H1 (cell line): ENCODE measurements around the gene U2AF1L4. TPM values are rescaled to one million over a fixed set of nuclear protein-coding genes. Genes with fewer than 3 reads are reported as not detected.

Experiments
- CTCF ChIA-PET: fragments of 300-600 bp; sonication (Branson Sonifier 250); formaldehyde crosslinking; loops from one replicate; lab custom pipeline; 2021; ENCODE audit not compliant: partially characterized antibody; lab: Charles Lee
- POLR2A ChIA-PET: fragments of 300-600 bp; sonication (Branson Sonifier 250); formaldehyde crosslinking; loops from one replicate; lab custom pipeline; 2021; ENCODE audit warnings: inconsistent platforms; ENCODE audit not compliant: partially characterized antibody; lab: Charles Lee
- DNase-seq, 2 experiments: peaks; one replicate each; pipeline versions ENCODE4 v3.0.0 to v3.0.0-alpha.2; 2010 to 2022; ENCODE audit warnings: low spot score in 2 of 2, low read depth in 1 of 2, mixed read lengths in 1 of 2
- FAIRE-seq: peaks from 2 replicates; lab custom pipeline; 2011; peaks lifted over from hg19 to GRCh38; lab: Jason Lieb, UNC
- H2AFZ ChIP-seq: 2 replicates; pipeline ENCODE4 v1.8.1; 2012; ENCODE audit warnings: low read length, inconsistent platforms
- H2AK5ac ChIP-seq: 2 replicates; pipeline ENCODE4 v1.6.1; 2013; ENCODE audit warnings: low read depth, low read length
- H2BK120ac ChIP-seq: replicated peaks from 2 replicates; pipeline ENCODE3; 2013; ENCODE audit warnings: low read depth, low read length, inconsistent platforms
- H2BK12ac ChIP-seq: 2 replicates; pipeline ENCODE4 v1.6.1; 2013; ENCODE audit warnings: low read depth, low read length
- H2BK15ac ChIP-seq: 2 replicates; pipeline ENCODE4 v1.6.1; 2013; ENCODE audit warnings: low read length
- H2BK20ac ChIP-seq: 2 replicates; pipeline ENCODE4 v1.6.1; 2013; ENCODE audit warnings: low read length
- H2BK5ac ChIP-seq: 2 replicates; pipeline ENCODE4 v1.6.1; 2013; ENCODE audit warnings: low read depth, low read length
- H3K14ac ChIP-seq: 2 replicates; pipeline ENCODE4 v1.6.1; 2013; ENCODE audit warnings: inconsistent platforms; ENCODE audit not compliant: insufficient read length
- H3K18ac ChIP-seq: 2 replicates; pipeline ENCODE4 v1.6.1; 2013; ENCODE audit warnings: low read length; ENCODE audit errors: extremely low read depth
- H3K23ac ChIP-seq: 2 replicates; pipeline ENCODE4 v1.6.1; 2013; ENCODE audit warnings: inconsistent platforms; ENCODE audit not compliant: insufficient read length
- H3K23me2 ChIP-seq: 2 replicates; pipeline ENCODE4 v1.6.1; 2013; ENCODE audit warnings: low read depth, low read length
- H3K27ac ChIP-seq: 2 replicates; pipeline ENCODE4 v1.6.1; 2011; ENCODE audit warnings: low read depth, low read length, inconsistent platforms
- H3K27me3 ChIP-seq, 4 experiments: replicated peaks in 1 of 4; 1 replicate in 1 of 4; 2 replicates in 3 of 4; pipeline versions ENCODE4 v1.6.1 to v1.8.1; 2011 to 2013; ENCODE audit warnings: low read length in 3 of 4, mild to moderate bottlenecking in 3 of 4, inconsistent platforms in 2 of 4, mixed read lengths in 2 of 4, moderate library complexity in 1 of 4; ENCODE audit not compliant: control insufficient read depth in 3 of 4, insufficient read depth in 3 of 4; ENCODE audit errors: extremely low read depth in 1 of 4
- H3K36me3 ChIP-seq, 4 experiments: 2 replicates each; pipeline versions ENCODE4 v1.6.1 to v1.8.1; 2011 to 2013; ENCODE audit warnings: mild to moderate bottlenecking in 4 of 4, low read length in 3 of 4, moderate library complexity in 2 of 4, control low read depth in 1 of 4, inconsistent platforms in 1 of 4; ENCODE audit not compliant: insufficient read depth in 4 of 4, control insufficient read depth in 2 of 4
- H3K4ac ChIP-seq: replicated peaks from 2 replicates; pipeline ENCODE3; 2013; ENCODE audit warnings: low read length, low read depth, mixed read lengths, inconsistent platforms; ENCODE audit not compliant: insufficient read length
- H3K4me1 ChIP-seq, 4 experiments: replicated peaks in 1 of 4; 1 replicate in 1 of 4; 2 replicates in 3 of 4; pipeline versions ENCODE4 v1.6.1 to v1.8.1; 2011 to 2013; ENCODE audit warnings: low read length in 3 of 4, inconsistent platforms in 2 of 4, mixed read lengths in 1 of 4; ENCODE audit not compliant: insufficient read depth in 4 of 4, control insufficient read depth in 3 of 4
- H3K4me2 ChIP-seq, 2 experiments: 2 replicates each; pipeline versions ENCODE4 v1.6.1 to v1.8.1; 2011 to 2013; ENCODE audit warnings: low read depth in 2 of 2, low read length in 2 of 2, control low read depth in 1 of 2, inconsistent platforms in 1 of 2, mild to moderate bottlenecking in 1 of 2; ENCODE audit not compliant: insufficient read depth in 1 of 2
- H3K4me3 ChIP-seq, 4 experiments: fragments of 200-600, 300-600 bp in 1 of 4; sonication (generic), shearing (Covaris generic), sonication (Bioruptor Twin) in 1 of 4; 2 replicates each; pipeline versions ENCODE4 v1.5.1 to v1.8.1; 2011 to 2016; ENCODE audit warnings: low read length in 4 of 4, low read depth in 3 of 4, control low read depth in 2 of 4, inconsistent platforms in 2 of 4, mild to moderate bottlenecking in 2 of 4, mixed read lengths in 1 of 4, moderate library complexity in 1 of 4; ENCODE audit not compliant: insufficient read depth in 2 of 4; ENCODE audit errors: extremely low read depth in 1 of 4
- H3K56ac ChIP-seq: replicated peaks from 2 replicates; pipeline ENCODE3; 2013; ENCODE audit warnings: low read depth, mild to moderate bottlenecking, mixed read lengths, low read length, inconsistent platforms; ENCODE audit not compliant: insufficient read length
- H3K79me1 ChIP-seq: 2 replicates; pipeline ENCODE4 v1.6.1; 2013; ENCODE audit warnings: low read depth, low read length, control low read depth
- H3K79me2 ChIP-seq, 2 experiments: 2 replicates each; pipeline versions ENCODE4 v1.6.1 to v1.8.1; 2012 to 2013; ENCODE audit warnings: low read length in 2 of 2, mild to moderate bottlenecking in 2 of 2, inconsistent platforms in 1 of 2; ENCODE audit not compliant: insufficient read depth in 2 of 2, control insufficient read depth in 1 of 2
- H3K9ac ChIP-seq, 4 experiments: replicated peaks in 1 of 4; 1 replicate in 1 of 4; 2 replicates in 3 of 4; pipeline versions ENCODE4 v1.6.1 to v1.8.1; 2011 to 2013; ENCODE audit warnings: low read depth in 3 of 4, low read length in 3 of 4, control low read depth in 2 of 4, mild to moderate bottlenecking in 2 of 4, moderate library complexity in 2 of 4, inconsistent platforms in 1 of 4; ENCODE audit errors: extremely low read depth in 1 of 4
- H3K9me3 ChIP-seq, 2 experiments: 2 replicates each; pipeline versions ENCODE4 v1.6.1 to v1.8.1; 2012 to 2013; ENCODE audit warnings: mild to moderate bottlenecking in 2 of 2, moderate library complexity in 2 of 2, control low read depth in 1 of 2, inconsistent platforms in 1 of 2, low read depth in 1 of 2, low read length in 1 of 2, mixed read lengths in 1 of 2; ENCODE audit not compliant: insufficient read depth in 2 of 2
- H4K20me1 ChIP-seq, 2 experiments: replicated peaks in 1 of 2; 2 replicates each; pipeline versions ENCODE3 to v1.8.1; 2011 to 2013; ENCODE audit warnings: inconsistent platforms in 2 of 2, low read length in 2 of 2, mild to moderate bottlenecking in 1 of 2; ENCODE audit not compliant: insufficient read depth in 2 of 2, control insufficient read depth in 1 of 2
- H4K5ac ChIP-seq: 2 replicates; pipeline ENCODE4 v1.6.1; 2013; ENCODE audit warnings: low read length, low read depth, mixed read lengths, inconsistent platforms; ENCODE audit not compliant: insufficient read length
- H4K8ac ChIP-seq: 2 replicates; pipeline ENCODE4 v1.8.0; 2013; ENCODE audit warnings: mild to moderate bottlenecking, moderate library complexity, low read length, inconsistent platforms; ENCODE audit not compliant: insufficient read depth; ENCODE audit errors: extremely low read depth
- H4K91ac ChIP-seq: replicated peaks from 2 replicates; pipeline ENCODE3; 2013; ENCODE audit warnings: low read length, mixed read lengths, inconsistent platforms; ENCODE audit not compliant: insufficient read length
- CHD2 ChIP-seq: IDR thresholded peaks from 2 replicates; pipeline ENCODE4 v1.6.1; 2012; ENCODE audit warnings: low read length, improper control_type of control experiment
- HDAC6 ChIP-seq: IDR thresholded peaks from one replicate; pipeline ENCODE4 v1.7.1; 2012; ENCODE audit warnings: low read depth, mild to moderate bottlenecking, inconsistent platforms, low read length, moderate library complexity
- MAX ChIP-seq: IDR thresholded peaks from 2 replicates; pipeline ENCODE4 v1.6.1; 2012; ENCODE audit warnings: inconsistent platforms
- NANOG ChIP-seq: IDR thresholded peaks from 2 replicates; pipeline ENCODE4 v1.6.1; 2011; ENCODE audit warnings: low read length, low read depth, mild to moderate bottlenecking, inconsistent platforms; ENCODE audit not compliant: insufficient read depth, poor library complexity, severe bottlenecking
- RAD21 ChIP-seq, 2 experiments: IDR thresholded peaks in 1 of 2; conservative IDR thresholded peaks in 1 of 2; 2 replicates each; pipeline ENCODE4 v1.6.1; 2011; ENCODE audit warnings: low read depth in 2 of 2, low read length in 2 of 2, improper control_type of control experiment in 1 of 2, inconsistent platforms in 1 of 2, mild to moderate bottlenecking in 1 of 2, moderate library complexity in 1 of 2
- RFX5 ChIP-seq: IDR thresholded peaks from 2 replicates; pipeline ENCODE4 v1.6.1; 2011; ENCODE audit warnings: low read depth, low read length, improper control_type of control experiment, borderline replicate concordance
- SAP30 ChIP-seq: fragments of 300-600 bp; sonication (generic); IDR thresholded peaks from 2 replicates; pipeline ENCODE4 v1.7.1; 2012; ENCODE audit warnings: low read length, moderate library complexity, mild to moderate bottlenecking, inconsistent platforms; ENCODE audit not compliant: insufficient read depth, insufficient replicate concordance
- SIX5 ChIP-seq: IDR thresholded peaks from 2 replicates; pipeline ENCODE4 v1.6.1; 2011; ENCODE audit warnings: mild to moderate bottlenecking, low read depth, low read length
- SP1 ChIP-seq: IDR thresholded peaks from 2 replicates; pipeline ENCODE4 v1.6.1; 2011; ENCODE audit warnings: low read depth, low read length
- SRF ChIP-seq: IDR thresholded peaks from 2 replicates; pipeline ENCODE4 v1.6.1; 2011; ENCODE audit warnings: mild to moderate bottlenecking, low read depth, low read length, moderate library complexity
- SUZ12 ChIP-seq: fragments of 200-600 bp; sonication (generic); IDR thresholded peaks from 2 replicates; pipeline ENCODE4 v1.6.1; 2012; ENCODE audit warnings: mild to moderate bottlenecking, inconsistent platforms, low read length, moderate library complexity, mixed read lengths
- USF2 ChIP-seq: IDR thresholded peaks from 2 replicates; pipeline ENCODE4 v1.6.1; 2011; ENCODE audit warnings: low read length, improper control_type of control experiment
- whole genome bisulfite sequencing, 2 experiments: shearing (Covaris generic) in 1 of 2; methylation state at CpG; one replicate each; pipeline versions ENCODE4 v1.1.6 to v1.1.7; 2013 to 2015; ENCODE audit warnings: low lambda C conversion rate in 2 of 2, mixed read lengths in 2 of 2, inconsistent platforms in 1 of 2, low coverage in 1 of 2, missing lambda C conversion rate in 1 of 2; ENCODE audit not compliant: insufficient replicate concordance in 2 of 2, insufficient coverage in 1 of 2, insufficient read length in 1 of 2; ENCODE audit errors: extremely low coverage in 1 of 2, missing lambda C conversion rate in 1 of 2; 5-methylcytosine and 5-hydroxymethylcytosine counted together
- polyA plus RNA-seq, 7 experiments: library from polyadenylated mRNA; depleted of rRNA in 3 of 7; stranded (reverse) in 5 of 7; unstranded in 2 of 7; fragments of >200 nt in 5 of 7; fragments of 200-250 nt in 2 of 7; gene quantifications; 1 replicate in 5 of 7; 2 replicates in 1 of 7; 4 replicates in 1 of 7; pipeline versions ENCODE4 v1.2.1 to v1.2.3, GENCODE V29; 2011 to 2013; ENCODE audit warnings: missing spikeins in 2 of 7, mixed read lengths in 2 of 7
- total RNA-seq: library from RNA; stranded (reverse); fragmentation: NEBNext Ultra II Directional; extraction: Animal tissue kit (Norgen Biotek cat#: 25700); gene quantifications from 2 replicates; pipeline ENCODE4 v1.2.1, GENCODE V29; 2021

U2AF1L4 gene
- total and polyA plus RNA-seq, 2 of the 8 experiments (the other 6 are each of a cell fraction or from before 2014, with no cell fraction given) = 15.1 to 32.7 TPM

GRCh38 chr19:35791814-35792279 lies 46.6 kb upstream of the U2AF1L4 start:
- Histone ChIP-seq H3K4ac (no peak overlapping the region), H3K9ac (no peak overlapping the region), H2BK15ac (no peak overlapping the region), H3K79me1 (no peaks in the 10 kb centered on the region), H3K27ac (no peak overlapping the region), H4K20me1 (peaks cover 2 to 3% of the 10 kb centered on the region in 2 experiments), H2BK5ac (no peak overlapping the region), H3K27me3 (peaks cover 6 to 12% (median 10%) of the 10 kb centered on the region in 4 experiments), H2BK120ac (no peak overlapping the region), H2AFZ (no peak overlapping the region), H3K14ac (no peak overlapping the region), H4K91ac (no peak overlapping the region), H3K18ac (no peak overlapping the region), H3K23me2 (peaks cover 2% of the 10 kb centered on the region; the same call in 1 of the 2 replicates), H3K23ac (no peak overlapping the region), H4K8ac (no peak overlapping the region; the same call in 1 of the 2 replicates), H3K4me3 (no peak overlapping the region), H3K79me2 (no peaks in the 10 kb centered on the region), H2BK12ac (no peak overlapping the region), H3K4me2 (no peak overlapping the region), H2AK5ac (no peak overlapping the region), H2BK20ac (no peak overlapping the region), H4K5ac (no peak overlapping the region), H3K56ac (no peak overlapping the region), H3K4me1 (peaks cover 0 to 10% (median 2%) of the 10 kb centered on the region in 4 experiments; a peak in 3 of 7 replicates), H3K36me3 (no peaks in the 10 kb centered on the region), H3K9me3 (no peaks in the 10 kb centered on the region)
- FAIRE-seq (no peak), DNase-seq (no peak)
- WGBS, 2 experiments = 82% methylated on average over 7 of the region's 9 CpGs; no CpG with 5 or more reads in 1 of the 2 experiments
- CTCF ChIA-PET = no interaction called here
- POLR2A ChIA-PET = no interaction called here
- TF ChIP-seq HDAC6 (no peak), RAD21 (IDR thresholded peaks at IDR 0.05 in 1 of 2, conservative IDR thresholded peaks at IDR 0.05 in 1 of 2; ENCODE audit: low read depth in 2 of 2, low read length in 2 of 2) (no peak), SRF (no peak), CHD2 (no peak), SUZ12 (no peak), SAP30 (no peak), USF2 (no peak), SP1 (no peak), MAX (no peak), NANOG (no peak), RFX5 (no peak), SIX5 (no peak)
